BJ (cell line): Measurements from ENCODE around the gene RBMX. TPM values are rescaled to one million over a fixed set of nuclear protein-coding genes. Genes with fewer than 3 reads are reported as not detected.

Experiments used
- CTCF ChIA-PET: fragments of 350-600 bp; formaldehyde crosslinking; extraction: SDS; loops from one replicate; lab custom pipeline; 2021; ENCODE audit warnings: antibody characterized with exemption, inconsistent platforms; lab: Yijun Ruan, JAX
- POLR2A ChIA-PET: fragments of 300-600 bp; sonication (Branson Sonifier 250); formaldehyde crosslinking; extraction: SDS; loops from one replicate; lab custom pipeline; 2021; ENCODE audit warnings: antibody characterized with exemption; lab: Charles Lee
- DNase-seq: peaks from one replicate; pipeline ENCODE4 v3.0.0-alpha.2; 2011; ENCODE audit warnings: low read depth
- H3K27me3 ChIP-seq: 2 replicates; pipeline ENCODE4 v1.6.0; 2011; ENCODE audit warnings: low read length; ENCODE audit not compliant: control insufficient read depth, insufficient read depth
- H3K36me3 ChIP-seq: 2 replicates; pipeline ENCODE4 v1.5.1; 2011; ENCODE audit warnings: low read length; ENCODE audit not compliant: control insufficient read depth, insufficient read depth
- H3K4me3 ChIP-seq: 2 replicates; pipeline ENCODE4 v1.5.1; 2011; ENCODE audit warnings: low read depth, mild to moderate bottlenecking, control low read depth, low read length
- polyA plus RNA-seq: library from polyadenylated mRNA; depleted of rRNA; stranded (reverse); fragments of >200 nt; gene quantifications from 2 replicates; pipeline ENCODE4 v1.2.3, GENCODE V29; 2011; rRNA removed
- small RNA-seq: library from RNA; depleted of rRNA; stranded (forward); fragments of <200 nt; gene quantifications from one replicate; pipeline ENCODE3, GENCODE V24; 2012; ENCODE audit warnings: low replicate concordance, low read depth; ENCODE audit not compliant: insufficient read length
- TF ChIP-seq, protein P1 (sequence below): IDR thresholded peaks from 2 replicates; pipeline ENCODE4 v1.5.1; 2011; ENCODE audit warnings: low read depth, mild to moderate bottlenecking, control low read depth, inconsistent platforms, low read length, moderate library complexity; ENCODE audit not compliant: insufficient read depth

RBMX gene
- polyA plus RNA-seq, 1 experiment = 73.5 TPM

DNA sequence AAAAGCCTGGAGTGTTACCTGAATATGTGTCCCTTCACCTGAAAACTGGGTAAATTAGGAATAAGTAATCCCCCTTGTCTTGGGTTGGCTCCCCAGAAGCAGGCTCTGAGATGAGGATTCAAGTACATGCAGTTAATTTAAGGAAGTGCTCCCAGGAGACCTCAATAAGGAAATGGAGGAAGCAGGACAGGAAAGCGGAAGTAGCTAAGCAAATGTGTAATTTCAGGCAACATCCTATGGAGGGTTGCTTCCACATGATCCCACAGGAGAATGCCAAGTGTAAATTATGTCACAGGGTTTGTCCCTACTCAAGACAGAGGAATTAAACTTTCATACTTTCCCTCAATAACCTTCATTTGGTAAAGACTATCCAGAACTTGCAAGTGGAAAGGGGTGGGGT is 51.7 kb downstream of the RBMX start:
- ChIA-PET CTCF (no interaction called here), POLR2A (no interaction called here)
- Histone ChIP-seq H3K36me3 (no peaks in the 10 kb centered on the region), H3K4me3 (no peak overlapping the region), H3K27me3 (no peaks in the 10 kb centered on the region)
- DNase-seq = no peak
- TF ChIP-seq, protein P1, sequence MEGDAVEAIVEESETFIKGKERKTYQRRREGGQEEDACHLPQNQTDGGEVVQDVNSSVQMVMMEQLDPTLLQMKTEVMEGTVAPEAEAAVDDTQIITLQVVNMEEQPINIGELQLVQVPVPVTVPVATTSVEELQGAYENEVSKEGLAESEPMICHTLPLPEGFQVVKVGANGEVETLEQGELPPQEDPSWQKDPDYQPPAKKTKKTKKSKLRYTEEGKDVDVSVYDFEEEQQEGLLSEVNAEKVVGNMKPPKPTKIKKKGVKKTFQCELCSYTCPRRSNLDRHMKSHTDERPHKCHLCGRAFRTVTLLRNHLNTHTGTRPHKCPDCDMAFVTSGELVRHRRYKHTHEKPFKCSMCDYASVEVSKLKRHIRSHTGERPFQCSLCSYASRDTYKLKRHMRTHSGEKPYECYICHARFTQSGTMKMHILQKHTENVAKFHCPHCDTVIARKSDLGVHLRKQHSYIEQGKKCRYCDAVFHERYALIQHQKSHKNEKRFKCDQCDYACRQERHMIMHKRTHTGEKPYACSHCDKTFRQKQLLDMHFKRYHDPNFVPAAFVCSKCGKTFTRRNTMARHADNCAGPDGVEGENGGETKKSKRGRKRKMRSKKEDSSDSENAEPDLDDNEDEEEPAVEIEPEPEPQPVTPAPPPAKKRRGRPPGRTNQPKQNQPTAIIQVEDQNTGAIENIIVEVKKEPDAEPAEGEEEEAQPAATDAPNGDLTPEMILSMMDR = no peak

DNA sequence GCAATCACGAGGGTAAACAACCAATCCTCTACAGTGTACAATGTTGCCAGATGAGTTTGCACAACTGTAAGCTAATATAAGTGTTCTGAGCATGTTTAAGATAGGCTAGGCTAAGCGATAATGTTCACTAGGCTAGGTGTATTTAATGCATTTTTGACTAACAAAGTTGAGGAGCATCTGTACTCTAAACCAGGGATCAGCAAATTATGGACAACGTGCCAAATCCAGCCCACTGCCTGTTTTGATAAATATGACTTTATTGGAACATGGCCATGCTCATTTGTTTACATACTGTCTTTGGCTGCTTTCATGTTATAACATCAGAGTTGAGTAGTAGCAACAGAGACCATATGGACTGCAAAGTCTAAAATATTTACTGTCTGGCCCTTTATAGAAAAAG is 53.5 kb downstream of the RBMX start:
- no peak overlapping the region for H3K4me3 ChIP-seq
- TF ChIP-seq, protein P1 = no peak
- CTCF ChIA-PET = no interaction called here
- H3K27me3 ChIP-seq = no peaks in the 10 kb centered on the region
- POLR2A ChIA-PET = no interaction called here
- DNase-seq = no peak
- no peaks in the 10 kb centered on the region for H3K36me3 ChIP-seq

DNA sequence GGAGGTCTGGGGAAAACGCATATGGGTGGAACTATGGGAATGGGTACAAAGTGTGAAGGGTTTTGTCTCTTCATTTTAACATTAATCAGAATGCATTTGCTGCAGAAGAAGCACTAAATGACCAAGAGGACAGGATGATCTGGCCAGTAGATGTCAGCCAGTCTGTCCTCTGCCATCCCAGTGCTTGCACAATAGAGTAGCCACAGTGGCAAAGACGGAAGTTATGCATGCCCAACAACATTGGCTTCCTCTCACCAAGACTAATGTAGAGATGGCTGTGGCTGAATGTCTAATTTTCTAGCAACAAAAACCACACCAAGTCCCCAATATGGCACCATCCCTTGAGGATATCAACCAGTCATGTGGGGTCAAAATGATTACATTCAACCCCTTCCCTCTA is 54.8 kb downstream of the RBMX start:
- DNase-seq = no peak
- ChIA-PET CTCF (no interaction called here), POLR2A (interaction anchor here (0.5 kb wide), 1 partner anchor 59 kb away, joined by 3 read pairs; no protein-coding TSS in a partner anchor)
- TF ChIP-seq, protein P1 = no peak
- Histone ChIP-seq H3K36me3 (no peaks in the 10 kb centered on the region), H3K27me3 (no peaks in the 10 kb centered on the region), H3K4me3 (no peak overlapping the region)

Small RNA genes lying within 50 kb of the gene (small RNA-seq; reads per million reads assigned to genes)
- gene SNORD61 = not detected

Other genes starting within 250 kb of the RBMX start
- not detected in 2 replicates for gene CD40LG, start 232.6 kb downstream of the RBMX start, polyA plus RNA-seq
- gene ARHGEF6, start 99.8 kb downstream of the RBMX start, polyA plus RNA-seq = 3.0 and 5.1 TPM in 2 replicates
- not detected in 2 replicates for gene GPR101, start 153.3 kb upstream of the RBMX start, polyA plus RNA-seq